D721Med (cell line): ENCODE results near the gene CACNB2.

Source experiments
- DNase-seq: peaks from one replicate; pipeline ENCODE4 v3.0.0; 2011; ENCODE audit warnings: low spot score; ENCODE audit not compliant: insufficient read length
- FAIRE-seq: peaks from 2 replicates; lab custom pipeline; 2011; peaks lifted over from hg19 to GRCh38; lab: Jason Lieb, UNC
- TF ChIP-seq, protein P1 (sequence below): IDR thresholded peaks from 2 replicates; pipeline ENCODE4 v1.5.1; 2012; ENCODE audit warnings: mild to moderate bottlenecking, control low read depth; ENCODE audit not compliant: insufficient read depth; ENCODE audit errors: missing control alignments

CACNB2 gene

DNA sequence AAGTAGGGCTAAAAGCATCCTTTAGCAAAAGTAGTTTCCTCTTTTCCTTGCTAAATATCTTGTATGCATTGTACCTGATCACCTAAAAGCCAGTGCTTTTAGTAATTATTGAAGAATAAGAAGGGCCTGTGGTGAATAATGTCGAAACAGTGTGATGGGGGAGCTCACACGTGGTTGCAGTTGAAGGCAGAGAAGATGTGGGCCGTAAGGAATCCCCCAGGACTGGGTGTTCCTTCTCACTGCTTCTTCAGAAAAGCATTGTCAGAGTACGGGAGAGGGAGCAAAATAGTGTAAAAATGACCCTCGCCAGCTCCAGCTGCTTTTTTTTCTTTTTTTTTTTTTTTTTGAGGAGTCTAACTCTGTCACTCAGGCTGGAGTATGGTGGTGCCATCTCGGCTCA is 310.1 kb downstream of the CACNB2 start:
- TF ChIP-seq, protein P1, sequence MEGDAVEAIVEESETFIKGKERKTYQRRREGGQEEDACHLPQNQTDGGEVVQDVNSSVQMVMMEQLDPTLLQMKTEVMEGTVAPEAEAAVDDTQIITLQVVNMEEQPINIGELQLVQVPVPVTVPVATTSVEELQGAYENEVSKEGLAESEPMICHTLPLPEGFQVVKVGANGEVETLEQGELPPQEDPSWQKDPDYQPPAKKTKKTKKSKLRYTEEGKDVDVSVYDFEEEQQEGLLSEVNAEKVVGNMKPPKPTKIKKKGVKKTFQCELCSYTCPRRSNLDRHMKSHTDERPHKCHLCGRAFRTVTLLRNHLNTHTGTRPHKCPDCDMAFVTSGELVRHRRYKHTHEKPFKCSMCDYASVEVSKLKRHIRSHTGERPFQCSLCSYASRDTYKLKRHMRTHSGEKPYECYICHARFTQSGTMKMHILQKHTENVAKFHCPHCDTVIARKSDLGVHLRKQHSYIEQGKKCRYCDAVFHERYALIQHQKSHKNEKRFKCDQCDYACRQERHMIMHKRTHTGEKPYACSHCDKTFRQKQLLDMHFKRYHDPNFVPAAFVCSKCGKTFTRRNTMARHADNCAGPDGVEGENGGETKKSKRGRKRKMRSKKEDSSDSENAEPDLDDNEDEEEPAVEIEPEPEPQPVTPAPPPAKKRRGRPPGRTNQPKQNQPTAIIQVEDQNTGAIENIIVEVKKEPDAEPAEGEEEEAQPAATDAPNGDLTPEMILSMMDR, result no peak
- FAIRE-seq, result no peak
- no peak for DNase-seq

DNA sequence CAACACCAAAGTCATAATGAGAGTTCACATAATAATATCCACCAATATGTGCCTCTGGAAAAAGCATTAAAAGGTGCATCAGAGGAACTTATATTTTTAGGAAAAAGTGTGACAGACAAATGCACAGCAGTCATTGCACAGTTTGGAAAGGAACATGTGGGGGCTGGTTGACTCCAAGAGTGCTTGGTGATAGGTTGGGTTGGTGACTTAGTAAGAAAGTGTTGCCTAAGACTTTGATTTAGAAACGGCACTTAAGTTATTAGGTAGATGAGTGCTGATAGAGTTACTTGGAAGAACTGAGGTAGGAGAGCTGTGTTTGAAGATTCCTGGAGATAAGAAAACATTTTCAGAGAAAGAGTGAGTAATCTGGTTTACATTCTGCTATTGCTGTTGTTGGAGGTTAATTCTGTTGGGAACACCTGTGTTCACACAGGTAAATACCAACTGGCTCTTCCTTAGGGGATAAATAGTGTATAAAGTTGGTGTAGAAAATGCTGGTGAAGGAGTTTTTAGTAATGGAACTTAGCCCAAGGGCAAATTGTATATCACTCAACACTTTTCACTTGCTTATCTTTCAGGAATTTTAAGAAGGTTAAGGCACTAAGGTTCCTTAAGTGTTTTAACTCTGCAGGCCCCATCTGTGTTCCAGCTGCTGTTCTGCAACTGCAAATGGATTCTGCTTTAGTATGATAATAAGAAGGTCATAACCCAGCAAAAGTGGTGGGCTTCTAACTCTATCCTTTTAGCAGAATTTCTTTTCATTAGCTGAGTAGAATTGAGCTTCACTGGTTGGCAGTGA is 315.1 kb downstream of the CACNB2 start:
- no peak for DNase-seq
- peak; percentile 46 for FAIRE-seq
- TF ChIP-seq, protein P1, result no peak

DNA sequence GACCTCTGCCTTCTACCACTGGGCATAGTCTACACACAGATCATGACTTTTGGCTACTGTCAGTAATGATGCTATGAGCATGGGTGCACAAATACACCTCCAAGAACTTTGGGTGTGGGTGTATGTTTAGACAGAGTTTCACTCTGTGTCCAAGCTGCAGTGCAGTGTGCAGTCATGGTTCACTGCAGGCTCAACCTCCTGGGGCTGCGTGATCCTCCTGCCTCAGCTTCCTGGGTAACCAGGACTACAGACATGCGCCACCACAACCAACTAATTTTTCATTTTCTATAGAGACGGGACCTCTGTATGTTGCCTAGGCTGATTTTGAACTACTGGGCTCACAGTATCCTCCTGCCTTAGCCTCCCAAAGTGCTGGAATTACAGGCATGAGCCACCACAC is 316.8 kb downstream of the CACNB2 start:
- FAIRE-seq (no peak), DNase-seq (no peak)
- TF ChIP-seq, protein P1, result no peak

DNA sequence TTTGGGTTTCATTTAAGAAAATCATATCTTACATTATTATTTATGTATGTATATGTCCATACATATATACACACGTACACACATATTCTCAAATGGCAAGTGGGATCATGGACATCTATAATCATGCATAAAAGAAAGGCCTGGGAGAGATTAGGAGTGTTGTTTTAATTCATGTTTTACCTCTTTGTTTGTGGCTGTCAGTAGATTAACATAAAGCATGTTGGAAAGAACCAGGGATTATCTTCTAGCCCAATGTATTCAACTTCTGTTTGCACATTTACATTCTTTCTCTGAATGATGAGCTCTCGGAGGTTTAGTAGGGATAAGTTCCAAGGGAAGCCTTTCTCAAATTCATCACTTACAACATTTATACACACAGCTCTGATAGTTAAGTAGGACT is 319.8 kb downstream of the CACNB2 start:
- DNase-seq (no peak), FAIRE-seq (no peak)
- TF ChIP-seq, protein P1, result no peak

DNA sequence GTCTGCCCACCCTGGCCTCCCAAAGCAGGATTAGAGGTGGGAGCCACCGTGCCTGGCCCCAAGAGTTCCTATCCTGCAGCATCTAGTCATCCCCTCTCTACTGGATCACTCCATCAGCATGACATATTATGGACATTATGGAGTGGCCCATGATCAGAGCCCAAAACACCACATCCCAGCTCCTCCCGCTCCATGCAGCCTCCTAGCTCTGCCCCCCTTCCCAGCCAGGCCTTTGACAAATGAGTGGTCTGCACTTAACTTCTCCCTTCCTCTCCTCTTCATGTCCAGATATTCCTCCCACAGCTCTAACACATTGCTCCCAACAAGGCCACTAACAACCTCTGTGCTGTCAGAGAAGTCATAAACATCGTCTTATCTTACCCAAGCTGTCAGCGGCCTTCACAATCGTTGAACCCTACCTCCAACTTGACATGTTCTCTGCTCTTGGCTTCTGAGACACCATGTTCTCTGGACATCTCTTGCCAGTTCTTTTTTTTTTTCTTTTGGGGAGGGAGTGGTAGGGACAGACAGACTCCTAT is 323.5 kb downstream of the CACNB2 start:
- TF ChIP-seq, protein P1, result no peak
- FAIRE-seq (no peak), DNase-seq (no peak)

DNA sequence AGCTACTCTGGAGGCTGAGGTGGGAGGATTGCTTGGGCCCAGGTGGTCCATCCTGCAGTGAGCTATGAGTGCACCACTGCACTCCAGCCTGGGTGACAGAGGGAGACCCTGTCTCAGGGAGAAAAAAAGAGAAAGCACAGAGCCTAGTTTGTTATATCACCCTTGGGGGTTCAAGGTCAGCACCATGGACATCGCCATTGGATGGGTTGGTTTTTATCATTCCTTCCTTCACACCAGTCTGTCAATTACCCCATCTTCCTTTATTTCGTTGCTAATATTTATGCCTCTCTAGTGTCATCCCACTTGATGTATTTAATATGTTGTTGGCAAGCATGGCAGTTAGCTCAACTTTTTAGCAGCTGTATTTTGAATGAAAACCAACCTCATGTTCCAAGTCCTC is 328.9 kb downstream of the CACNB2 start:
- DNase-seq (no peak), FAIRE-seq (no peak)
- TF ChIP-seq, protein P1, result no peak

DNA sequence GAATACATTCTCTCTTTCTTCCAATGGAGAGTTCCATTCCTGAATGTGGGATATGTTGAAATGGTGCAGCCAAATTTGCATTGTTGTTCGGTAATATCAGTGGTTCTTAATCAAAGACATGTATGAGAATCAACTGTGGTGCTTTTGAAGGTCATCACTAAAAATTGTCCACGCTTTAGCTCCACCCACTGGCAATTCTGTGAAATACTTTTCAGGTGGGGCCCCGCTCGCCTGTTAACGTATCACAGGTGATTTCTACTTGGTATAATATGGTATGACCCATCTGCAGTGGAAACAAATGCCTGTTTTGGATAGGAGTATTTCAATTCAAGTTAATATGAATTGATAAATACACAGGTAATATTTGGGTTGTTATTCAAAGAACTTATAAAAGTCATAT is 332.8 kb downstream of the CACNB2 start:
- no peak for DNase-seq
- no peak for FAIRE-seq
- TF ChIP-seq, protein P1, result peak; percentile 38
